HG03558 (cell line): ENCODE results near the gene AQP1.

ENCODE experiments used
- ATAC-seq: cut with Tn5 transposase; IDR thresholded peaks from one replicate; pipeline ENCODE4 v1.9.1; 2021; ENCODE audit warnings: moderate number of reproducible peaks; ENCODE audit not compliant: unreplicated experiment; ENCODE audit errors: extremely low read depth

AQP1 gene

GRCh38 chr7:30911561-30911969 lies at the start of gene AQP1:
TSS of gene AQP1 (plus strand) at chr7:30911853. CDS start at chr7:30911910, 57 bp downstream.
- no peak for ATAC-seq

- ATAC-seq: no peak
Observed at GRCh38 chr7:30862995-30863705, 48.5 kb upstream of the AQP1 start.

GRCh38 chr7:30863706-30864035 lies 48.0 kb upstream of the AQP1 start:
- no peak for ATAC-seq

- no peak for ATAC-seq
Observed at GRCh38 chr7:30864101-30864500, 47.6 kb upstream of the AQP1 start.

- no peak for ATAC-seq
Observed at GRCh38 chr7:30865076-30865475, 46.6 kb upstream of the AQP1 start.

GRCh38 chr7:30865821-30866220 lies 45.8 kb upstream of the AQP1 start:
- ATAC-seq: no peak

GRCh38 chr7:30866939-30867338 lies 44.7 kb upstream of the AQP1 start:
- ATAC-seq: no peak

- no peak for ATAC-seq
Observed at GRCh38 chr7:30867483-30867882, 44.2 kb upstream of the AQP1 start.

GRCh38 chr7:30869794-30870611 lies 41.6 kb upstream of the AQP1 start:
- ATAC-seq: no peak

- no peak for ATAC-seq
Observed at GRCh38 chr7:30870821-30871518, 40.7 kb upstream of the AQP1 start.

GRCh38 chr7:30871655-30872054 lies 40.0 kb upstream of the AQP1 start:
- no peak for ATAC-seq

GRCh38 chr7:30873207-30873606 lies 38.4 kb upstream of the AQP1 start:
- no peak for ATAC-seq

GRCh38 chr7:30873656-30874055 lies 38.0 kb upstream of the AQP1 start:
- no peak for ATAC-seq

- no peak for ATAC-seq
Observed at GRCh38 chr7:30874656-30875302, 36.9 kb upstream of the AQP1 start.

GRCh38 chr7:30877015-30877769 lies 34.5 kb upstream of the AQP1 start:
- ATAC-seq: no peak

GRCh38 chr7:30877993-30878392 lies 33.7 kb upstream of the AQP1 start:
- no peak for ATAC-seq

GRCh38 chr7:30879139-30880124 lies 32.2 kb upstream of the AQP1 start:
- ATAC-seq: no peak

GRCh38 chr7:30880125-30880720 lies 31.4 kb upstream of the AQP1 start:
- ATAC-seq: no peak
